OCI-M2 (cell line): ENCODE measurements around the gene ZDHHC1.

ENCODE experiments used
- DNase-seq: peaks from one replicate; lab custom pipeline; 2025; ENCODE audit not compliant: unreplicated experiment; lab: John Stamatoyannopoulos, UW

ZDHHC1 gene

GRCh38 chr16:67448580-67448979 lies 32.3 kb upstream of the ZDHHC1 start:
- no peak for DNase-seq

GRCh38 chr16:67447508-67448076 lies 31.3 kb upstream of the ZDHHC1 start:
- DNase-seq = no peak

- DNase-seq = no peak
These were observed 30.8 kb upstream of the ZDHHC1 start for GRCh38 chr16:67446968-67447507.

- DNase-seq = no peak
These were observed 29.9 kb upstream of the ZDHHC1 start for GRCh38 chr16:67445913-67446907.

GRCh38 chr16:67445441-67445912 lies 29.2 kb upstream of the ZDHHC1 start:
- DNase-seq = no peak

GRCh38 chr16:67445126-67445426 lies 28.8 kb upstream of the ZDHHC1 start:
- no peak for DNase-seq

- no peak for DNase-seq
These were observed 28.2 kb upstream of the ZDHHC1 start for GRCh38 chr16:67444259-67445125.

GRCh38 chr16:67443265-67443664 lies 27.0 kb upstream of the ZDHHC1 start:
- DNase-seq = no peak

GRCh38 chr16:67442581-67443255 lies 26.4 kb upstream of the ZDHHC1 start:
- no peak for DNase-seq

- no peak for DNase-seq
These were observed 25.6 kb upstream of the ZDHHC1 start for GRCh38 chr16:67441907-67442306.

GRCh38 chr16:67441271-67441753 lies 25.0 kb upstream of the ZDHHC1 start:
- DNase-seq = no peak

GRCh38 chr16:67438824-67439393 lies 22.6 kb upstream of the ZDHHC1 start:
- DNase-seq = no peak

GRCh38 chr16:67438098-67438791 lies 22.0 kb upstream of the ZDHHC1 start:
- DNase-seq = no peak

- DNase-seq = no peak
These were observed 21.2 kb upstream of the ZDHHC1 start for GRCh38 chr16:67437513-67437912.

GRCh38 chr16:67436640-67437193 lies 20.4 kb upstream of the ZDHHC1 start:
- DNase-seq = no peak

GRCh38 chr16:67435758-67436164 lies 19.5 kb upstream of the ZDHHC1 start:
- DNase-seq = no peak

- no peak for DNase-seq
These were observed 16.9 kb upstream of the ZDHHC1 start for GRCh38 chr16:67433131-67433719.

- DNase-seq = no peak
These were observed 16.2 kb upstream of the ZDHHC1 start for GRCh38 chr16:67432506-67432890.
